Esophagus mucosa (tissue), 1 donor: Measurements from ENCODE around the gene SLC27A4. TPM values are rescaled to one million over a fixed set of nuclear protein-coding genes. Genes with fewer than 3 reads are reported as not detected.
A peak's percentile ranks its signal among the peaks of the same experiment; 100 is the strongest.

ENCODE experiments used
- ATAC-seq: fragments of 200-7000 bp; cut with Tn5 transposase; one replicate; pipeline ENCODE4 v1.9.1; 2020
- total RNA-seq: library from RNA; stranded (reverse); gene quantifications from one replicate; pipeline ENCODE4 v1.2.4, GENCODE V29; 2023
- donor health status: DM: yes; HTN: yes; CAD: no.

Gene SLC27A4
- total RNA-seq, 1 donor from 2014 or later: 58.8 TPM

DNA sequence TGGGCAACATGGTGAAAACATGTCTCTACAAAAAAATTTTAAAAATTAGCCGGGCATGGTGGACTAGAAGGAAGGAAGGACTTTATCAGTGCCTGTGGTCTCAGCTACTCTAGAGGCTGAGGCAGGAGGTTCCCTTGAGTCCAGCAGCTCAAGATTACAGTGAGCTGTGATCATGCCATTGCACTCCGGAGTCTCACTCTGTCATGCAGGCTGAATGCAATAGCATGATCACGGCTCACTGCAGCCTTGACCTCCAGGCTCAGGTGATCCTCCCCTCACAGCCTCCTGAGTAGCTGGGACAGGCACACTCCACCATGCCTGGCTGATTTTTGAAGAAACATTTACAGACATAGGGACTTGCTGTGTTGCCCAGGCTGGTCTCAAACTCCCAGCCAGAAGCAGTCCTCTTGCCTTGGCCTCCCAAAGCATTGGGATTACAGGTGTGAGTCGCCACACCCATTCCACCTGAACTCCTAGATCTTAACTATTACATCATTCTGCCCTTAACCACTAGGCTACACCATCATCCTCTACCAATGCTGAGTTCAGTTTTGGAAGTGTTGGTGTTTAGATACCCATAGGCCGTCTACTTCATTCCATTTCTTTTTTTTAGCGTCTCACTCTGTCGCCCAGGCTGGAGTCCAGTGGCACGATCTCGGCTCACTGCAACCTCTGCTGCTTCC is 28.8 kb downstream of the SLC27A4 start:
- ATAC-seq: no peak

DNA sequence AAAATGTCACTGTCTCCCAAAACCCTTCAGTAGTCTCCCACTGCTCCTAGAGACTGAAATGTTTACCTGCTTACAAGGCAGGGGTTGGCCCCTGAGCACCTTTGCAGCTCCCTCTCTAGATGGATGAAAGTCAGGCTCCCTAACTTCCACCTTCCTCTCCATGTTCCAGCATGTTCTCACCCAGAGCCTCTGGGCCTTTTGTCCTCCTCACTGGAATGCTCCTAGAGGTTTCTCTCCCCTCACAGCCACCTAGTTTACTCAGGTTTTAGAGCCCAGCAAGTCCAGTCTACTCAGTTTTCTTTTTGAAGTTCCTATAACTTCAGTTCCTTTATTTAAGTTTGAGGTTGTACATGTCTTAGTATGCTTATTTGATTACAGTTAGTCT is 30.0 kb downstream of the SLC27A4 start:
- ATAC-seq: peak; percentile 13

DNA sequence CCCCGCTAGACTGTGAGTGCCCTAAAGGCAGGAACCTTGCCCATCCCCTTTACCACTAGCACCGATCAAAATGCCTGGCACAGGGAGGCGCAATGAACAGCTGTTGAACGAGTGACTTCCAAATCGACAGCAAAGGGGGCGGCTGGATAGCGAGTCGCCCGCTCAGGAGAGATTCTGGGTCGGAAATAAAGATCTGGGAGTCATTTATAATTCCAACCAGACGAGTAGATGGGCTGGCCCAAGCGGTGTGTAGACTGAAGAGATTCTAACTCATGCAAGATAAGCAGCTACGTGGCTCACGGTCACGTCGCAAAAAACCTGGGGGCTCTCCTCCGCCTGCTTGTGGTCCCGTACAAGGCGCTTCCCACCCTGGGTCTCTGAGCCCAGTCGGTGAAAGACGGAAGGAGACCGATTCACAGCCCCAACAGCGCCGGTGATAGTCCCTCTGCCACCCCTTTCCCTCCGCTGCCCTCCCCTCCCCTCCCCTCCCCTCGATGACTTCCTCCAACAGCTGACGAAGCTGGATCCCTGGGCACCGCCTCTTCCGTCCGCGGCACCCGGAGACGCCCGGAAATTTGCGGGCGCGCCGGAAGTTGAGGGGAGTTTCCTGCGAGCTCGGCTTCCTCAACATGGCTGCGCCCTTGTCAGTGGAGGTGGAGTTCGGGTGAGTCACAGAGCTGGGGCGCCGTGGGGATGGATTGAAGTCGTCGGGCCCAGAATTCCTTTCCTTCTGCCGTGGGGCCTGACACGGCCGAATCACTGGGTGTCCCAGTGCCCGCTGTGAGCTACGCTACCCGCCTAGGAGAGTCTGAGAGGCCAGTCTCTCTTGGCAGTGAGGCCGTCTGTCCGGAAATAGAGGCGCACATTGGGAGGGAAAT is 30.7 kb downstream of the SLC27A4 start, which contains the start of gene URM1:
Gene URM1, plus strand, starts transcription at position 623 of the 878 bp plus-strand sequence. Its CDS starts 7 bp downstream, at position 630.
- ATAC-seq: peak; percentile 92

DNA sequence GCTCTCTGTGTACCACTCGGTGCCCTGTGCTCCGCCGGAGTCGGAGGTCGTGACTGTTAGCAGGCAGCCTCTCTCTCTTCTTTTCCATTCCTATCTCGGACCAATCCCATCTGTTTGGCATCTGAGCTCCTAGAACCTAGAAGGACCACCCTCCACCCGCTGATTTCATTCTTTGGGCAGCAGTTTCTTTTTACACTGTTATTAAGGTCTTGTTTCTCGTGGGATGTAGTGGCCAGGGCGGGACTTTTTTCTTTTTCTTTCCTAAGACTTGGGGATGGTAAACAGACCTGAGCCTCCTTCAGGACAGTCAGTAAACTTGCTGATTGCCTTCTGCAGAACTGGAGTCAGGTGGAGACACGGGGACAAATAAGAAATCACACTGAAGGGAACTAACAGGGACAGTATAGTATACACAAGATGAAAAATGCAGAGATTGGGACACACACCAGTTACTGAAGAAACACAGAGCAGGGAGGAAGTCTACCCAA is 31.3 kb downstream of the SLC27A4 start:
- no peak for ATAC-seq

DNA sequence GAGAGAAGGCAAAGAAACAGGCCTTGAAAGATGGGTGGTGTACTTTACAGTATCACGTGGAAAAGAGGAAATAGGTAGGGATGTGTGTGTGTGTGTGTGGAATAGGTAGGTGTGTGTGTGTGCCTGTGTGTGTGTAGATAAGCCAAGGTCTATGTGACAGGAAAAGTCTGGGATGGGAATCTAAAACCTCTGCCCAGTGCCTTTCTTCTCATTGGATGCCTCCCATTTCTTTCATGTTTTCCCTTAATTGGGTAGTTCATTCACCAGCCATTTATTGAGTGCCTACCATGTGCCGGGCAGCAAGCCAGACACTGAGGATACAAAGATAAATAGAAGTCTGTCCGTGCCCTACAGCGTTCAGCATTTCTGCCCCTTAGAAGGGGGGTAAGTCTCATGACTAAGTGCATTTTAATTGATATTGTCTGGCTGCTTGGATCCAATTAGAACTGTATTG is 31.9 kb downstream of the SLC27A4 start:
- peak; percentile 45 for ATAC-seq

DNA sequence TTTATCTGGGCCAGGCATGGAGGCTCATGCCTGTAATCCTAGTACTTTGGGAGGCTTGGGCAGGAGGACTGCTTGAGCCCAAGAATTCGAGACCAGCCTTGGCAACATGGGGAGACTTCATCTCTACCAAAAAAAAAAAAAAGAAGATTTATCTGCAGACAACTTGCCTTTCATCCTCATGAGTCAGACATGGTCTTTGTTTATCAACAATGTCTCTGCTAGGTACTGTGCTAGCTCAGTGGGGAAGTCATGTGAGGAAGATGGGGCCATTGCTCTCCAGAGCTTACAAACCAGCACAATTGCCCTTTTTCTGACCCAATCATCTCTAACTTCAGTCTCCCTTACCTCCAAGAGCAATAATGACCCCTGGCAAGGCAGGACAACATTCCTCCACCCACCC is 32.5 kb downstream of the SLC27A4 start:
- no peak for ATAC-seq

DNA sequence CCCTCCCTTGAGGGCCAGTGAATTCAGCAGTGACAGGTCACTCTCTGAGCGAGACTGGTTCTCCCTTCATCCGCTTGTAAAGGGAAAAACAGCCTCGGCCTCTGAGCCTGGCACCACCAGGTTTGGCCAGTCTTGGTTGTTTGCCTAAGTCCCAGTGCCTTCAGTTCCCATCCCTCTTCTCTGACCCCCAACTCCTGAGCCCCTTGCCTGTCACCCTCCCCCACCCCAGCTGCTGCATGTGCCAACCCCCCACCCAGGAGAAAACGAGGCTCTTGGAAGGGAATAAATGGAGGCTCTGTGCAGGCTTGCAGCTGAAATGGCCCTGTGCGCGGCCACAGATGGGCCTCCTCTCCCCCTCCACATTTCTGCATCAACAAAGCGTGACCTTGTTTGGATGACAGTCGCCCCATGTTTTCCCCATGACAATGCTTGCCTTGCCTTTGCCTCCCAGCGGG is 33.9 kb downstream of the SLC27A4 start:
- no peak for ATAC-seq

DNA sequence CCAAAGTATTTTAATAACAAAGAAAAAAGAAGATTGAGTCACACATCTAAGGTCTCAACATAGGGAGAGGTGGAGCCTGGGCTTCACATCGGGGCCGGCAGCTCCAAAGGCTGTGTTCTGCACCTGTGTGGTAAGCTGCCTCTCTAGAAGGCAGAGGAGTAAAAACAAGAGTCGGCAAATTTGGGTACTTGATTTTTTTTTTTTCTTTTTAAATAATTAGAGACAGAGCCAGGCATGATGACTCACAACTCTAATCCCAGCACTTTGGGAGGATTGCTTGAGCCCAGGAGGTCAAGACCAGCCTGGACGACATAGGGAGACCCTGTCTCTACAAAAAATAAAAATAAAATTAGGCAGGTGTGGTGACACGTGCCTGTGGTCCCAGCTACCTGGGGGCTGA is 35.5 kb downstream of the SLC27A4 start:
- ATAC-seq: no peak

DNA sequence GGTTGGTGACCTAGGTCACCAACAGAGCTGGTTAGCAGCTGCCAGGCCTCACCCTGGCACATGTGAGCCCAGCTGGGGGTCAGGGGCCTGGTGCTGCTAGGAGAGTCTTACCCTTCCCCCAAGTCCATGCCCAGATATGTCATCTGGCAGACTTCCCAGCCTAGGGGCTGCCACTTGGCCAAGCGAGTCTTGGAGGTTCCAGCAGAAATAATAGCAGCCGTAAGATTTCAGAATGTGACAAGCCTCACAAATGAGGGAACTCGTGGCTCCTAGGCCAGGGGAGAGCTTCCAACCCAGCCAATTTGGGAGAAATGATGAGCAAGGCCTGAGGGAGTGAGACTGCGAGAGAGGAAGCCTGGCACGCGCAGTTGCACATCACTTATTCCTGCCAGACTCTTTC is 41.9 kb downstream of the SLC27A4 start:
- ATAC-seq: no peak

DNA sequence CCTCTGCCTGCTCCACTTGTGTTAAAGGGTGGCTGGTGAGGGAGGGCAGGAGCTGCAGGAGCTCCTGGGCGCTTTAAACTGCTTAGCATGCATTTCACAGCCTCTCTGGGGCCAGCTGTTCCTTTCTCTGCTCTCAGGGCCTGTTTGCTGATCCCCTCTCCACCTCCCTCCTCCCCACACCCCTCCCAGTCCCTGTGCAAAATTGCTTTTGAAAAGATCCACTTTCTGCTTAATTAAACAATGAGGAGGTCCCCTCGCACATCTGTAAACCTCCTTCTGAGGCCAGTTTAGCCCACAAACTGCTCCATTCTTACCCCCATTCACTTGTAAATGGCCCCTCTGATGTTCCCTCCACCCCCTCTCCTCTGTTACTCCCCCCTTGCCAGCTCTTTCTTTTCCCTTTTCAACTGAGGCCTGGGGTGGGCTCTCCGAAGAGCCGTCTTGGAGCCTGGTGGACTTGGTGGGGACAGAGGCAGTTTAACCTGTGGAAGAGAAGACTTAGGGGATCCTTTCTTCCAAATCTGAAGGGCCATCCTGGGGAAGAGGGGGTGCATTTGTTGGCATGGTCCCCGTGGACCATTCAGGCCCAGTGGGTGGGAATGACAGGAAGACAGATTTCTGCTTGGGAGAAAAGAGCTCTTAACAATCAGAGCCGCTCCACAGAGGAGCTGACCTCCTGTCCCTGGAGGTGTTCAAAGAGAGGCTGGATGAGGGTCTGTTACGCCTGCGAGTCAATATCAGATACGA is 42.9 kb downstream of the SLC27A4 start:
- no peak for ATAC-seq

DNA sequence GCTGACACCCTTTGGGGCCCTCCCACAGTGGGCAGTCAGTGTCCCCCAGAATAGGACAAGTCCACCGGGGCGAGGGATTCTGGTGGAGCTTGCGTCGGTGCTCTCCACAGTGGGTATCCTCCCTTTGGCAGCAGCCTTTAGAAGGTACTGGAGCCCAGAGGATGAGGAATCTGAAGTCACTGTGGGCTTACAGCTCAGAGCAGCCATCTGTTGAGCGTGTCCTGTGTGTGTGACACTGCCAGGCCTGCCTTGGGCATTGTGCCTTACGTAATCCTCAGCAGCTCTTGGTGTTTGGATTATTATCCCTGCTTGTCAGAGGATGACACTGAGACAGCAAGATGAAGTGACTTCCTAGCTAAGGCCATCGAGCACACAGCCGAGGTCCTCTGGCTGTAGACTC is 43.5 kb downstream of the SLC27A4 start:
- ATAC-seq: no peak

DNA sequence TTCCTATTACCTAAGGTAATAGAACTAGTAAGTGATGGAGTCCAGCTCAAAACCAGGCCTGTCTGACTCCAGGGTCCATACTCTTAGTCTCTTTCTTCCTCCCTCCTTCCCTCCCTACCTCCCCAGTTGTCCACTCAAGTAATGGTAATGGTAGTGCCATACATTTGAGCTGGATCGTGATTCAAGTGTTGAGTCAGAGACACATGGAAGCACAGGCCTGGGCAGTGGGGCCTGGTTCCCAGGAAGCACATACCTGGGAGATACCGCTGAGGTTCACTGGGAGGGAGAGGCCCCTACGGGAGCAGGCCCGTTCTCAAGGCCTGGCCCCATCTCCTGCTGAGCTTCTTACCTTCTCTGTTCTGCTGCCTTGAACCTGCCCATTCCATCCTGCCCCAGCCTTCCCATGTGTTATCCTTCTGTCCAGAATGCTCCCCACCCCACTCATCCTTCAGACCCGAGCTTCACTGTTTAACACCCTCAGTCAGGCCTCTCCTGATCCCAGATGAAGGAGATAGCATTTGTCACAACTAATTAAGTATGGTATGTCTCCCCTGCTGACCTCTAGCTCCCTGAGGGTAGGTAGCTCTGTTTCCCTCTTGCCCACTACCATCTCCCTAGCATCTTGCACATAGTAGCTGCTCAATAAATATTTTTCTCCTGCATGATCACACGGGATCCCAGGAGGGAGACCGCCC is 44.6 kb downstream of the SLC27A4 start:
- no peak for ATAC-seq

DNA sequence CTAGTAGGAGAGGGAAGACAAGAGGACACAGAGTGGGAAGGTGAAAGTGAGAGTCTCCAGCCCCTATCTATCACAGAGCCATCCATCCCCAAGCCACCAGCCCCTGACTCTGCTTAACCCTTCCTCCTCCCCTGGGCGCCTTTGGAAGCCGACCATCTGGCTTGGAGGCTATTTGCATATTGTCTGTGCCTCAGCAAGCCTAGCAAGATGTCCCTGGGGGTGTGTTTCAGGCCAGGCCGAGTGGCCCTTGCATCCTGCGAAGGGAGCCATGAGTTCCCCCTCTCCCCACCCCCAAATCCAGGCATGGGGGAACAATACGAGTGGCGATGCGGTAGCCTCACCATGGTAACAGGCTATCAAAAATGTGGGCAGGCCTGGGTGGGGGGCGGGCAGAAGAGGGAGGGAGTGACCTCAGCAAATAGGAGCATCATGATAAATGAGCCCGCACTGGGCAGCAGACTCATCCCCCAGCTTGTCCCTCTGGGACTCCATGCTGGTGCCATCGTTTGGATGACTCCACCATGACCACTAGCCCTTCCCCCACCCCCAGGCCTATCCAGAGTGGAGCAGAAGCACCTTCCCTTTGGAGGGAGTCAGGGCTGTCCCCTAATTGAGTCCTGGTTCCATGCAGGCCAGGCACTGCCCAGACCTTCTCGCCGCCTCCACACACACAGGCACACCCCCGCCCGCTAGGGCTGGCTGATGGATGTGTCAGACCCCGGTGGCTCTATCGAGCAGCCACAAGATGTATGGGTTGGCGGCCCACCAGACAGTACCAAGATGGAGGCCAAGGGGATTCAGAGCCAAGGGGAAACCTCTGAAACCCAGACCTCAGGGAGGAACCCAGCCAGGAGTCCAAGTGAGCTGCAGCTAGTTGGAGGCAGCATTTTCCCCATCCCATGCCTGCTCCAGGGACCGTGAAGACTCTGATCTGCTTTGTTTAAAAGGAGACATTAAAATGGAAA is 45.5 kb downstream of the SLC27A4 start:
- no peak for ATAC-seq

DNA sequence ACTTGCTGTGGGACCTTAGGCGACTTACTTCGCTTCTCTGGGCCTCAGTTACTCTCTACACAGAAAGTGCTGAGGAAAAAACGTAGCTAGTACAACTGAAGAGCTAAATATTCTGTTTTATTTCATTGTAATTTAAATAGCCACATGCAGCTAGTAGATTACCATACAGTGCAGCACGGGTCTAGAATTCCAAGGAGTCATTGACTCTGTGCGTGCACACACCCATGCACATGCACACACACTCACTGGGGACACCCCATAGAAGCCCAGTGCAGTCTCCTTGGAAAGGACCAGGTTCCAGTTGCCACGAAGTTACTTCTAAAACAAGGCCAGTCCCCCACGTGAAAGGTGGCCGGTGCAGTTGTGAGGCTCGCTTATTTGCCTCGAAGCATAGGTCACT is 47.8 kb downstream of the SLC27A4 start:
- no peak for ATAC-seq

DNA sequence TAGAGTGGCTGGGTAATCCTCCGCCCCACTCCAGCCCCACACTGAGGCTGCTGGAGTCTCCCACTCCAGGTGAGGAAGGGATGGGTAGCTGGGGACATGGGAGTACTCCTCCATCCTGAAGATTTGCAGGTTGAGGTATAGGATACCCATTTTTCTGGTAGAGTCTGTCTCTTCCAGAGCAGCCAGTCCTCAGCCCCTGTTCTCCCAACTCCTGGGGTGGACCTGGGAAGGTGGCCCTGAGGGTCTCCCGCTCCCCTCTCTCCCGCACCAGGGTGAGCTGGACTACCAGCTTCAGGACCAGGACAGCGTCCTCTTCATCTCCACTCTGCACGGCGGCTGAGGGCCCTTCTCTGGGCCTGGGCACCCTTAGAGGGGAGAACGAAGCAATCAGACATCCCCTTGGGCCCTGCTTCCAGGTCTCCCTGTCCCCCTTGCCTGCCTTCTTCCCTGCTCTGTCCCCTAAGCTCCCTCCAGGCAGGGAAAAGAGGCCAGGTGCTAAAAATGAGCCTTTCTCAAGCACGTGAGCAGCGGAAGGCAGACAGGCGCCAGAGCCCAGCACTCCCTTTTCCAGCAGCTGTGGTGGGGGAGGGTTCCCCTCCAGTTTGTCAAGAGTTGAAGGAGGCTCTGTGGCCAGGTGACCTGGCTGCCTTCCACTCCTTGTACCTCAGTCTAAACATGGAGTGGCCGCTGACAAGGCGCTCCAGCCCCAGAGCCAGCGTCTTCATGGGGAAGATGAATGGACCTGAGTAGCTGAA is 49.2 kb downstream of the SLC27A4 start:
- ATAC-seq: no peak

DNA sequence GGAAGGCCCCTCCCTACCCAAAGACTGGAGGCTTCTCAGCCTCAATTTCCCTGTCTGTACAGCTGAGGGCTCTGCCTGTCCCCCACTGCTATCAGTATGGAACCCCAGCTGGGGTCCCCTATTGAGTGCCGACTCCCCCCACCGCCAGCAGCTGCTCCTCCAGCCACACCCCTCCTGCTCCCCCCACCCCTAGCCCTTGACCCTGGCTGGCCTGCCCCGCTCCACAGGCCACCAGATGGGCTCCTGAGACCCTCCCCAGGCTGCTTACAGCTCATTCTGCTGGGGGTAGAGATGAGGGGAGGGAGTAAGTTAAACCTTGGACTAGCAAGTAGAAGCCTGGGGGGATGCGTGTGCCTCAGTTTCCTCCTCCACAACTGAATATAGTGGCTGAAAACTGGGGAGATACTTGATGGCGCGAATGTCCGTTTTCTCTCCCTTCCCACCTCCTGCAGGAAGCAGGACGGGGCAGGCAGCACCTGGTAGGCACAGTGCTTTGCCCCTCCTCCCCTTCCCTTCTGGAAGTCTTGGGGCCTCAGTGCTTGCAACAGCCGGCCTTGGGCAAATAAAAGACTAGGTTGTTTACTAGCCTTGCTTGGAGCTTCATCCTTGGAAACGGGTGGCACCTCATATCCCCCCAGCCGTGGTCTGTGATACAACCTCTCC is 50.0 kb downstream of the SLC27A4 start:
- ATAC-seq: no peak

DNA sequence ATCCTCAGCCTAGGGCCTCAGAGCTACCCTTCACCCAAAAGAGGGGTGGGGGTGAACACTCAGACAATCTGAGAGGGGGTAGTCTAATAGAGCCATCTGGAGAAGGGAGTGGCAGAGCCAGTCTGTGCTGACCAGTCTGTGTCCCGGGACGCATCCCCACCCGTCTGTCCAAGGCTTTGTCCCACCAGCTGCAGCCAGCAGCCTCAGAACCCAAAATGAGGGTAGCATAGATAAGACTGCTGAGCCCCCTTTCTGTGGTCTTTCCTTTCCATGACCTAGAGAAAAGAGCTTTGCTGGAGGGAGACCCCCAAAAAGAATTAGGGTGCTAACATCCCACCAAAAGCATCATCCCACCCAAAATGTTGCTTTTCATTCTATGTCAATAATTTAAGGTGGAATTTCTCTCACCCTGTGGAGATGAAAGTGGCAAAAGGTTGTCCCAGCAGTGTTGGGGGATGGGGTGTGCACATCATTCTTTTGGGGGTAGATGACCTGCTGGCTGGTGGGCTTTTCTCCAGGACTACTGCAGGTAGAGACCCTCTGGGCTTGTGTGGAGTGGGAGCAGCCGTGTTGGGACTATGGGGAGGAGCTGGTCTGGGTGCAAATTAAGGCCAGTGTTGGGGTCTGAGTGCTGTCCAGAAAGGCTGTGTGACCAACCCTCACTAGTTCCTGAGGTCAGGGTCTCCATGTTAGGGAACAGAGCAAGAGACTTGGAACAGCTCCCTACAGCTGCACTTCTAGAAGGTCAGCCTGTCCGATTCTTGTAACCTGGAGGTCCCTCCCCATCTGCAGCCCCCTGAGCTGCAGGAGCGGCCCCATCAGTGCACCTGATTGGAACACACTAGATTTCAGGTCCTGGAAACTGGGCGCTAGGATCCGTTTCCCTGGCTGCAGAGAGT is 50.7 kb downstream of the SLC27A4 start:
- no peak for ATAC-seq

DNA sequence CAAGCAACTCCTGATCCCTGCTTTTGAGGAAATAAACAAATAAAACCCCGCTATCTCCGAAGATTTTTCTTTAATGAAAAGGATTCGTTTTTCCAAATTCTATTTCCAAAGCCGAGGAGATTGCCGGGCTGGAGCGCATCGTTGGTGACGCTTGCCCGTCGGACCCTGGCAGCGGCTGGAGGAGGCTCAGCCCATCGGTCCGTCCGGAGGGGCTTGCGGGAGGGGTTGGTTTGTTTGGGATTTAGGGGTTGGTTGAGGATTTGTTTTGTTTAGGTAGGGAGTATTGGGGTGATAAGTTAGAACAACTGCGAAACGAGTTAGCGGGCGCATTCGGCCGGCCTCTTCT is 51.6 kb downstream of the SLC27A4 start:
- ATAC-seq: no peak
